Stimulated activated CD8-positive, alpha-beta memory T cell treated with anti-CD3 and anti-CD28 coated beads, Interleukin-12 subunit alpha, Interleukin-12 subunit beta, amount 100 ng/mL, for 4 hours (primary cell): ENCODE results near the gene SANBR.
"Not testable (repeated sequence)": the region's sequence is repeated elsewhere in the genome, so short reads cannot be mapped to it uniquely, and the experiment has no call there.

Source experiments
- DNase-seq: peaks from one replicate; pipeline ENCODE4 v3.0.0-alpha.2; 2020; ENCODE audit warnings: low read depth

The SANBR gene

DNA sequence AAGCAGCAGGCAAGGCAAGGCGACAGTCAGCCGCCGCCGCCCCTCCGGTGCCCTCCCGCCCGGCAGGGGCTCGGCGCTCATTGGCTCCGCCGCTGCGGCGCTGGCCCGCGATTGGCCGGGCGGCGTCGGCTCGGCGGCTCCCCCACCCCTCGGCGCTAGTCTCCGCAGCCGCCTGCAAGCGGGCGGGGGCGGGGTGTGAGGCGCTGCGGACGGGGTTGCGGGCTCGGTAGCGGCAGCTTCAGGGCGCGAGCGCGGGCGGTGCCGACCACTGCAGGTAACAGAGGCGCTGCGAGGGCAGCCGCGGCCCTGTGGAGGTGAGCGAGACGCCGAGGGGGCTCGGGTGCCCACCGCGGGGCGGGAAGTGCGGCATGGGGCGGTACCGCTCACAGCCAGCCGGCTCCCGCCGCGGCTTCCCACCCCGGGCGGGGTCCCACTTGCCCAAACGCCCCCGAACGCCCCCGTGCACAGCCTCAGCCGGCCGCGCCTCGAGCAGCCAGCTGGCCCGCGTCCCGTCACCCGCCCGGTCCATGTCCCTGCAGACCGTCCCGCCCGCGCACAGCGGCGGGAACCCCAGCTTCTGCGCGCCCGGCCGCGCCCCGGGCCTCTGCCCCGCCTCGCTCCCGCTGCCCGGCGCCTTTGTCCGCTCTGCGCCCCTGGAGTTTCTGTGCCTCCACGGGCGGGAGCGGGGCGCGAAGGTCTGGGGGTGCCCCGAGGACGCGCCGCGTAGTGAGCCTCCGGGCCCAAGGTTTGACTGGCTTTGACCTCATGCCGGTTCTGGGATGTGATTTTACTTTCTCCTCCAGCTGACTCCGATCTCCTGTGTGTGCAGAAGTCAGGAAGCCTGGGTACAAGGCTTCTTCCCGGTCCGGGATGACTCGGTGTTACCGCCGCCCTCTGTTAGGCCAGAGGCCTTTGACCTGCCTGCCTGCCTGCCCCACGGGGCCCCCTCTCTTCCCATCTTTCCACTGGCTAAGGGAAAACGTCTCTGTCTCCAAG is at the start of gene SANBR:
Gene SANBR, plus strand, starts transcription at position 158 of the 996 bp plus-strand sequence. CDS start 4,480 bp downstream, outside the sequence.
- peak; percentile 78 for DNase-seq

DNA sequence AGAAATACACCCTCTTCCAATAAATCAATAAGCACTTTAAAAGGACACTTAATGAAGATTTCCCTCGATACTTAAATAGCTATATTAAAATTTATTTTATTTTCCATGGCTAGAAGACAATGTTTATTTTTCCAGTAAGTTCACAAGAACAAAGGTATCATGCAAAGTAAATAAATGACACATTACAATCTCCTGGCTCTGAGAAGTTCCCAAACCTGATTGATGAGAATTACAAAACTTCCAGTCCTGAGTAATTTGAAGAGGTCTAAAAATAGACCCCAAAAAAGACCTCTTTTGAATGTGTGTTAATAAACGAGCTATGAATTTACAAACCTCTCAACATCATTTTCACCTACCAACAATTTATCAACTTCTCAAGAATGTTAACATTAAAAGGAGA is 49.7 kb upstream of the SANBR start:
- DNase-seq: no peak

DNA sequence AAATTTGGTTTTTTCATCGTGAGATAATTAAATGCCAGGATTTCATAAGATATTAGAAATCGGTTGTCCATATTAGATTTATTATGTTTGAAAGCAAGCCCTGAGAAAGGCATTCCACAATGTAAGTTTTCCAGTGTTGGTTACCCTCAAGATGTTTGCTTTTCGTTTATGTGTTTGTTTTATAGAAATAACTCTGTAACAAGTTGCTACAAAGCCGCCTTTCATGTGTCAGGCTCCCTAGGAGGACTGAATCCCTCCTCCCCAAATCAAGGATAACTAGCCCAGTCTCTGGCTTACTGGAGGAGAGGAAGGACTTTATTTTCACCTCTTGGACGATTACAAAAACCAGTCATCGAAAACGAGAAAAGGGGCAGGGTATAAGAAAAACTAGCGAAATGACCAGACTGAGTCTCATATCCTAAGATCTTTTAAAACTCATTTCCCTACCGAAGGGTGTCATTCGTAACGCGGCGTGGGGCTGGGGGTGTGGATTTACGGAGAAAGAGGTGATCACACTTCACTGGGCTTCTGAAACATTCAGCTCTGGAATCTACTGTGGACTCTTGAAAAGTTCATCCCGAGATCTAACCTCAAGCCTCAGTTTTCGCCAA is 49.2 kb upstream of the SANBR start:
- no peak for DNase-seq

DNA sequence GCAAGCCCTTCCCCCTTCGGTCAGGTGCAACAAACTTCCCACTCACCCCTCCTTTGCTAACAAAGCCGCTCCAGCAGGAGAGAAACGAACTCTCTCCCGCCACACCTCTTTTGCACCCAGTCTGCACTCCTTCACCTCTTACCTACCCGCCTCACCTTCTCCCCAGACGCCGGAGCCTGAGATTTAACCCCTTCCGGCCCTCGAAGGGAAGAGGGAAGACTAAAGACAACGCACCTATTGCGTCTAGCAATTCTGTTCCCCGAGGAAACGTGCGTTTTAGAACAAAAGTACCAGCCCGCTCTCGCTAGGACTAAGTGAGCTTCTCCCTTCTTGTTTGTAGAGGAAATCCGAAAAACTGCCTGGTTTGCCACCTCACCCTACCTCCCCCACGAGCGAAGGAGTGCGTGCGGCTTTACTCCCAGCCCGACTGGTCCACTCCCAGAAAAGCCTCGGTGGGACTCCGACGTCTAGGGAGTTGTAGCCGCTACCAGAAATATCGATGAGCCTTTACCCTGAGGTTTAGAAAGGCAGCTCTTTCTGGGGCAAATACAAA is 48.6 kb upstream of the SANBR start:
- DNase-seq: peak; percentile 50

DNA sequence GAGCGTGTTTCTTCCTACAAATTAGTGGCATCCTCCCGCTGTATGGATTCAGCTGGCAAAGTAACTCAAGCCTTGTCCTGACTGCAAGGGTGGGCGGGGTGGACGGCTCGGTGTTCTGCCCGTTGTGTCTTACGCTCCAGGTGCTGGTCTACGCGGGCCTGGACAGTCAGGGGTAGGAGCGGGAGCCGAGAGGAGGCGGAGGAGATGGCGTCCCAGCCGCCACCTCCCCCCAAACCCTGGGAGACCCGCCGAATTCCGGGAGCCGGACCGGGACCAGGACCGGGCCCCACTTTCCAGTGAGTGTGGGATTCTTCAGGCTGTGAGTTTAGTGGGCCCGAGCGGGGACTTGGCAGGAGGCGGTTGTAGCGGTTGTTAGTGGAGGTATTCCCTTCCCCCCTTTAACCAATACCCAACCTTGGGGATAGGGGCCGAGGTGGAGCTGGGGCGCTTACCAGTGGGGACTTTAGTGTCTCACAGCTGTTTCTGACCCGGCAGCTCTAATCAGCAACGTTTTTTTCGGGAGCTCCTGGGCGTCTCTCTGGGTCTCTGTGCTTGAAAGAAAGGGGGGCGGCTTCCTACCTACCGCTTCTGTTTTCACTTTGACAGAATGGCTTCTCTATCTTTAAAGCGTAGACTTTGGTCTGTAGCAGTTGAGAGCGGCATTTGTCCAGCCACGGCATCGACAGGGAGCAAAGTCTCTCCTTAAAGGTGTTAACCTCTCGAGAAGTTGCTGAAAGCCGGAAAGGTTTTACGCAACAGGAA is 47.9 kb upstream of the SANBR start, which contains the start of the genes PEX13 and PUS10:
Gene PEX13, plus strand, starts transcription at position 165 of the 762 bp plus-strand sequence. Its CDS starts 40 bp downstream, at position 205.
Gene PUS10, minus strand, starts transcription at position 700 of the 762 bp plus-strand sequence. CDS start 6,365 bp downstream, outside the sequence.
- DNase-seq: peak; percentile 45

DNA sequence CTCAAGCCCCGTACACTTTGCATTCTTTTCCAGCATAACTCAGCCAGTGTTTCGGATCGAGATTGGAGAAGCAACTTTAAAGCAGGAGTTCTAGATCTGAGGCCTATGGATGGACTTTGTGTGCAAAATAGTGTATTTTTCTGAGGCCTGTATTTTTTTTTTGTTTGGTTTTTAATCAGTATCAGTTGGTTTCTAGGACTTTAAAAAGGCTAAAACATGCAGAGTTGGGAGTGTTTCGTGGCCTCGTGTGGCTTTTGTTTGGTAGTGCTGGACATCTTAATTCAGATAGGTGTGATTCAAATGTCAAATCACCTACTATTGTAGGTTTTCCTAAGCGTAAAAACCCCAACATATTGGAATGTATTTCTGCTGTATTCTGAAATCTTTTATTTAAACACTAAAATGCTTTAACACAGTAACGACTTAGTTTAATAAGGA is 47.3 kb upstream of the SANBR start:
- no peak for DNase-seq

DNA sequence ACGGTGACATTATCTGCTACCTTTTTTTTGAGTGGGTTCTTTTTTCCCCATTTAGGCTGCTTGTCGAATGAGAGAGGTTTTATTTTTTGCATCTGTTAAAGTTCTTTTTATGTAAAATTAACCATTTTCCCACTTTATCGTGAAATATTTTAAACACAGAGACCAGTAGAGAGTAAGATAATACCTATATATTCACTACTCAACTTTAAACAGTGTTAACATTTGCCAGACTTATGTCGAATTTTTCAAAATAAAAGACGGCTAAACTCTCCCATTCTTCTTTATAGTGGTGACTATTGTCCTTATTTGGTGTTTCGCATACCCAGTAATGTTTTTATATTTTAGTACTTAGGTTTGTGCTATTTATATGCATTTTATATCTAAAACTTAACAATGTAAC is 46.9 kb upstream of the SANBR start:
- DNase-seq: no peak

DNA sequence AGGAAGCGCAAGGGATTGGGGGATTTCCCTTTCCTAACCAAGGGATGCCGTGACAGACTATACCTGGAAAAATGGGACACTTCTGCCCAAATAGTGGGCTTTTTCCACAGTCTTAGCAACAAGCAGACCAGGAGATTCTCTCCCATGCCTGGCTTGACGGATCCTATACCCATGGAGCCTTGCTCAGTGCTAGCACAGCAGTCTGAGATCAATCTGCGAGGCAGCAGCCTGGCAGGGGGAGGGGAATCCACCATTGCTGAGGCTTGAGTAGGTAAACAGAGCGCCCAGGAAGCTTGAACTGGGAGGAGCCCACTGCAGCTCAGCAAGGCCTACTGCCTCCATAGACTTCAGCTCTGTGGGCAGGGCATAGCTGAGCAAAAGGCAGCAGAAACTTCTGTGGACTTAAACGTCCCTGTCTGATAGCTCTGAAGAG is 44.4 kb upstream of the SANBR start:
- no peak for DNase-seq

DNA sequence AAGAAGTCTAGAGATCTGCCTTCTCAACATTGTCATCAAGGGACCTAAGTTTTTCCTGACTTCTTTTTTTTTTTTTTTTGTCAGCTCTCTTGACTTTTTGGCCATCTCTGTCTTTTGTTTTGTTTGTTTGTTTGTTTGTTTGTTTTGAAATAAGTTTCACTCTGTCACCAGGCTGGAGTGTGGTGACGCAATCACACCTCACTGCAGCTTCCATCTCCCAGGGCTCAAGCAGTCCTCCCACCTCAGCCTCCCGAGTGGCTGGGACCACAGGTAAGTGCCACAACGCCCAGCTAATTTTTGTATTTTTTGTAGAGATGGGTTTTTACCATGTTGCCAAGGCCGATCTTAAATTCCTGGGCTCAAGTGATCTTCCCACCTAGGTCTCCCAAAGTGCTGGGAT is 42.0 kb upstream of the SANBR start:
- no peak for DNase-seq

DNA sequence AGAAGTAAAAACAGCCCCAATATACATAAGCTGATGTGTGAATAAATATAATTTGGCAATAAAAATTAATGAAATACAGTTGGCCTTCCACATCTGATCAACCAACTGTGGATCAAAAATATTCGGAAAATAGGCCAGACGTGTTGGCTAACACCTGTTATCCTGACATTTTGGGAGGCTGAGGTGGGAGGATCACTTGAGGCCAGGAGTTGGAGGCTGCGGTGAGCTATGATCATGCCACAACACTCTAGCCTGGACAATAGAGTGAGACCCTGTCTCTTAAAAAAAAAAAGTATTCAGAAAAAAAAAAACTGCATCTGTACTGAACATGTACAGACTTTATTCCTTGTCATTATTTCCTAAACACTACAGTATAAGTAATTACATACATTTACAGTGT is 36.1 kb upstream of the SANBR start:
- no peak for DNase-seq

DNA sequence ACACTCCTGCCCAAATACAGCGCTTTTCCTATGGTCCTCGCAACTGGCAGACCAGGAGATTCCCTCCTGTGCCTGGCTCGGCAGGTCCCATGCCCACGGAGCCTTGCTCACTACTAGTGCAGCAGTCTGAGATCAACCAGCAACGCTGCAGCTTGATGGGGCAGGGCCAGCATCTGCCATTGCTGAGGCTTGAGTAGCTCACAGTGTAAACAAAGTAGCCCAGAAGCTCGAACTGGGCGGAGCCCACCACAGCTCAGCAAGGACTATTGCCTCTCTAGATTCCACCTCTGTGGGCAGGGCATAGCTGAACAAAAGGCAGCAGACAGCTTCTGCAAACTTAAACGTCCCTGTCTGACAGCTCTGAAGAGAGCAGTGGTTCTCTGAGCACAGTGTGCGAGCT is 31.1 kb upstream of the SANBR start:
- not testable (repeated sequence) for DNase-seq

DNA sequence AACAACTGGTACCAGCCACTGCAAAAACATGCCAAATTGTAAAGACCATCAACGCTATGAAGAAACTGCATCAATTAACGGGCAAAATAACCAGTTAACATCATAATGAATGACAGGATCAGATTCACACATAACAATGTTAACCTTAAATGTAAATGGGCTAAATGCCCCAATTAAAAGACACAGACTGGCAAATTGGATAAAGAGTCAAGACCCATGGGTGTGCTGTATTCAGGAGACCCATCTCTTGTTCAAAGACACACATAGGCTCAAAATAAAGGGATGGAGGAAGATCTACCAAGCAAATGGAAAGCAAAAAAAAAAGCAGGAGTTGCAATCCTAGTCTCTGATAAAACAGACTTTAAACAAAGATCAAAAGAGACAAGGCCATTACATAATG is 29.0 kb upstream of the SANBR start:
- not testable (repeated sequence) for DNase-seq

DNA sequence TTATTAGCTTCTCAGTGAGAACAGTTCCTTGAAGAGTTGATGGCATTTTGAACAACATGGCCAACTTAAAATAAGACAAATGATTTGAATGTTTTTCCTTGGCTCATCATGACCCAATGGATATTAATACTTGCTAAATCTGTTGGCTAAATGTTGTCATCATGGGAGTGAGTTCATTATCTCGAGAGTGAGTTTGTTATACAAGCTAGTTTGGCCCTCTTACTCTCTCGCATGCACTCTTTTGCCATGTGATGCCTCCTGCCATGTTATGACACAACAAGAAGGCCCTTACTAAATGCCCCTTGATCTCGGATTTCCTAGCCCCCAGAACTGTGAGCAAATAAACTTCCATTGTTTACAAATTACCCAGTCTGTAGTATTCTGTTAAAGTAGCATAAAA is 22.9 kb upstream of the SANBR start:
- DNase-seq: no peak

DNA sequence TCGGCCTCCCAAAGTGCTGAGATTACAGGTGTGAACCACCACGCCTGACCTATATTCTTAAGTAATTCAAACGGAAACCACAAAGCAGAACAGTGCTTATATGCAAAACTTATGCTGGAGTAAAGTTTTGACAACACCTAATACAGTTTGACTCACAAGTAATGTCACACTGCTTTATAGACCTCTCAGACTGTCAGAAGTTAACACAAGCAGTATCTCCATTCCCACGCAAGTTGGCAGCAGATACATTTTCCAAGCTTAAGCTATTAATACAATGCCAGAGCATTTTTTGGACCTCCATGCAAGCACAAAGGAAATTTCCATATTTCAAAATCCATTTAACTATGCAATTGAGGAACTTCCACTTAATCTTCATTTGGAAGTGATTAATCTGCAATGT is 21.0 kb upstream of the SANBR start:
- DNase-seq: no peak

DNA sequence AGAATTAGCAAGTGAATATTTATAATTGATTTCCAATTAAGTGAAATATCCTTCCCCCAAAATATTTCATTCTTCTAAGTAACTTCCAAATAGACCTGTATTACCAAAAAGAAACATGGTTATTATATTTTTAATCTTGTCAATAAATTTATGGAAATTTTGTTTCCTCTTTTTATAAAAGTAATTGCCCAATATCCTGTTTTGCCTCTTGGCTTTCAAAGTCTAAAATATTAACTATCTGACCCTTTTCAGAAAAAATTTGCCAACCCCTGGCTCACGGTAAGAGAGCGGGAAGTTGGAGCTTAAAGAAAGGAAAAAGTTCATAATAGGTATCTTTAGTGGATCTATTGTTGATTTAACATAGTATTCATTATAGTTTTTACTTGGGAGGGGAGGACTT is 20.4 kb upstream of the SANBR start:
- no peak for DNase-seq

DNA sequence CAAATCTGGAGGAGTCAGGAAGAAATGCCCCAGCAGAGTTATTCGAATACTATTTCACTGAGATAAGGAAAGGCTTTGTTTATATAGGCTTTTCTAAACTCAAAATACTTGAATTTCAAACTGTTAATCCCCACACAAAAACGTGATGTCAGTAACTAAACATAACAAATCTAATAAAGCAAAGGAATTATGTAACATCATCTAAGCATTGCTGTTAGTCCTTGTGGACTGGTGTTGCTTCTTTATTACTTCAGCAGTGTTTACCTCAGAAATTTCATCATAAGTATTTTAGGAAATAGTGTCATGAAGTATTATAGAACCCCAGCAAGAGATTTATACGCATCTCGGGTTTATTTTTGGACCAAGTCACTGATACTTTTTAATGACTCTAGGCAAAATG is 19.7 kb upstream of the SANBR start:
- DNase-seq: no peak

DNA sequence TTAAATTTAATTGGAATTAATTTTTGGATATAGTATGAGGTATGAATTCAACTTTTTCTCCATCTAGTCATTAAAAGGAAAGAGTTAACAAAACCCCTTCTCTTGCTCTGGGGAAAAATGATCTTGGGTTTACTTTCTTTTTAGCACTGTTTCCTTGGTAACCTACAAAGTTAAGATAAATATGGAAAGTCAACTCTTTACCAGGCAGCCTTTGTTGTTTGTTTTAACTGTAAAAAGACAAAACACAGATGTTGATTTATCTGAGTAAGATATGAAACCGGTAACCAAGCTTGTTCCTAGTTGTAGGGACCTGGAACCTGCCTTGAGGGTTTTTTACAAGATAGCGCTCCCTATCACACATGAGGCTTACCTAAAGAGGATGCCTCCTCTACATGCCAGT is 10.1 kb upstream of the SANBR start:
- no peak for DNase-seq

DNA sequence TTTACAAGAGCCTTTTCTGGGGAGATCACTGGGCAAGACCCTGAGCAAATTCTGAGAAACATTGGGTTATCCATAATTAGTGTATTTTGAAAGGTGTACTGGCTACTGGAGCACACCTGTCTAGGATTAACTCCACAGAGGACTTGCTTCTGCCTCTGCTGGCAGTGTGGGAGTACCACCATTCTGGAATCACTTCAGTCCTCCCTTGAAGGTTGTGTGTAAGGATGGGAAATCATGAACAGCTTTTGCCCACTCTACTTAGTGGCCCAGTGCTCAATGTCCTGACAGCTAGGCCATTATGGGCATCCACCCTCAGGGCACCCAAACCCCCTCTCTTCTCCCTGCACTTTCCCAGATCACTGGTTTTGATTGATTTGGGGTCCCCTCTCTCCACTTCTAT is 8.1 kb upstream of the SANBR start:
- DNase-seq: no peak

DNA sequence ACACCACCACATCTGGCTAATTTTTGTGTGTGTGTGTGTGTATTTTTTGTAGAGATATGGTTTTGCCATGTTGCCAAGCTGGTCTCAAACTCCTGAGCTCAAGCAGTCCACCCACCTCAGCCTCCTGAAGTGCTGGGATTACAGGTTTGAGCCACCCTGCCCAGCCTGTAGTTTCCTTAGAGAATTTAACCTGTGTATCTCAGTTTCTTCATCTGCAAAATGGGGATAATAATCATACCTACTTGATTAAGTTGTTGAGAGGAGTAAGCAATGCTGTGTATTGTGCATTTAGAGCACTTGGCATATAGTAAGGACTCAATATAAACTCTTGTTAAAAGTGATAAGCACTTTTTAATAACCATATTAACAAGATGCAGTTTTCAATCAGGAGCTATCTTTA is 6.3 kb upstream of the SANBR start:
- DNase-seq: no peak

DNA sequence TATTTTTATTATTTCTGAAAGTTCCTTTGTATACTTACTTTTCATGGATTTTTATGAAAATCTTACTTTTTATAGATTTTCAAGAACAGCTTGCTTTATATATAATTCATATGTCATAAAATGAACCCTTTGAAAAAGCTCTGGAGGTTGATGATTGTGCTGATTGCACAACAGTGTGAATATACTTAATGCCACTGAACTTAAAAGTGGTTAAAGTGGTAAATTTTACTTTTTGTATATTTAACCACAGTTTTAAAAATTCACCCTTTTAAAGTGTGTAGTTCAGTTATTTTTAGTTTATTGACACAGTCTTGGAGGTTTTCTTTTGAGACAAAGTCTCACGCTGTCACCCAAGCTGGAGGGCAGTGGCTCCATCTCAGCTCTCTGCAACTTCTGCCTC is 8.4 kb downstream of the SANBR start:
- DNase-seq: no peak

DNA sequence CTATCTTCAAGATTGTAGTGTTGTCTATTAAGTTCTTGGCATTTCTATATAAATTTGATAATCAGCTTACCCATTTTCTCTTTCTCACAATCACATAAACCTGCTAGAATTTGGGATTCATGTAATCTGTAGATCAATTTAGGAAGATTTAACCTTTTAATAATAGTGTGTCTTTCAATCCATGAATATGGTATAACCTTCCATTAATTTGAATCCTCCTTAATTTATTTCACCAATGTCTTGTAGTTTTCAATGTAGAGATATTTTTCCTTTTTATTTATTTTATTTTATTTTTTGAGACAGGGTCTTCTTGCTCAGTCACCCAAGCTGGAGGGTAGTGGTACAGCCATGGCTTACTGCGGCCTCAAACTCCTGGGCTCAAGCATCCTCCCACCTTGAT is 20.2 kb downstream of the SANBR start:
- no peak for DNase-seq

DNA sequence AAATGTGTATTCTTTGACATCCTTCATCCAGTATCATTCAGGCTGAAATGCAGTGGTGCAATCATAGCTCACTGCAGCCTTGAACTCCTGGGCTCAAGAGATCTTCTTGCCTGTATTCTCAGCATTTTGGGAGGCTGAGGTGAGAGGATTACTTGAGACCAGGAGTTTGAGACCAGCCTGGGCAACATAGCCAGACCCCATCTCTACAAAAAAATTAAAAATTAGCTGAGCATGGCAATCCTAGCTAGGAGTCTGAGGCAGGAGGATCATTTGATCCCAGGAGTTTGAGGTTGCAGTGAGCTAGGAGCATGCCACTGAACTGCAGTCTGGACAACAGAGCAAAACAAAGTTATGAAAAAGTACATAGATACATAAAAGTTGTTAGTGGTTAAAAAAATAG is 24.1 kb downstream of the SANBR start:
- DNase-seq: no peak
